DMS153 treated with DMSO at 0.1 percent for 48 hours (cell line): ENCODE results near the gene LCN12.

Experiments used
- DNase-seq: peaks from one replicate; lab custom pipeline; 2025; ENCODE audit not compliant: unreplicated experiment; lab: John Stamatoyannopoulos, UW

The LCN12 gene

GRCh38 chr9:136951541-136952320, at the start of gene LCN12:
LCN12 (plus strand) TSS chr9:136952273; CDS start chr9:136952328, 55 bp downstream.
- no peak for DNase-seq

DNA sequence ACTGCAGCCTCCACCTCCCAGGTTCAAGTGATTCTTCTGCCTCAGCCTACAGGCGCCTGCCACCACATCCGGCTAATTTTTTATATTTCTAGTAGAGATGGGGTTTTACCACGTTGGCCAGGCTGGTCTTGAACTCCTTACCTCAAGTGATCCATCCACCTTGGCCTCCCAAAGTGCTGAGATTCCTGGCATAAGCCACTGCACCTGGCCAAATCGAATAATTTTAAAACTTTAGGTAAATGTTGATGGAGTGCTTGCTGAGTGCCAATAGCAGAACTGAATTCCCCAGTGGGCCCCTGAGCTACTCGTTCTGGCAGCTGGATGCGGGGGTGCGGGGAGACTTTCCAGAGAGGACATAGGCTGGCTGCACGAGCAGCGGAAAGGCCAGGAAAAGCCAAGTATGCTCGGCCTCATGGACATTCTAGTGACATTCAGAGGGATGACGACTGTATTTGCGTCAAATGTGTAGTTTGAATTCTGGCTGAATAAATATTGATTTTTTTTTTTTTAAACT, 49.0 kb upstream of the LCN12 start:
- no peak for DNase-seq

- DNase-seq: no peak
These were observed 45.8 kb upstream of the LCN12 start for GRCh38 chr9:136906266-136906665.

DNA sequence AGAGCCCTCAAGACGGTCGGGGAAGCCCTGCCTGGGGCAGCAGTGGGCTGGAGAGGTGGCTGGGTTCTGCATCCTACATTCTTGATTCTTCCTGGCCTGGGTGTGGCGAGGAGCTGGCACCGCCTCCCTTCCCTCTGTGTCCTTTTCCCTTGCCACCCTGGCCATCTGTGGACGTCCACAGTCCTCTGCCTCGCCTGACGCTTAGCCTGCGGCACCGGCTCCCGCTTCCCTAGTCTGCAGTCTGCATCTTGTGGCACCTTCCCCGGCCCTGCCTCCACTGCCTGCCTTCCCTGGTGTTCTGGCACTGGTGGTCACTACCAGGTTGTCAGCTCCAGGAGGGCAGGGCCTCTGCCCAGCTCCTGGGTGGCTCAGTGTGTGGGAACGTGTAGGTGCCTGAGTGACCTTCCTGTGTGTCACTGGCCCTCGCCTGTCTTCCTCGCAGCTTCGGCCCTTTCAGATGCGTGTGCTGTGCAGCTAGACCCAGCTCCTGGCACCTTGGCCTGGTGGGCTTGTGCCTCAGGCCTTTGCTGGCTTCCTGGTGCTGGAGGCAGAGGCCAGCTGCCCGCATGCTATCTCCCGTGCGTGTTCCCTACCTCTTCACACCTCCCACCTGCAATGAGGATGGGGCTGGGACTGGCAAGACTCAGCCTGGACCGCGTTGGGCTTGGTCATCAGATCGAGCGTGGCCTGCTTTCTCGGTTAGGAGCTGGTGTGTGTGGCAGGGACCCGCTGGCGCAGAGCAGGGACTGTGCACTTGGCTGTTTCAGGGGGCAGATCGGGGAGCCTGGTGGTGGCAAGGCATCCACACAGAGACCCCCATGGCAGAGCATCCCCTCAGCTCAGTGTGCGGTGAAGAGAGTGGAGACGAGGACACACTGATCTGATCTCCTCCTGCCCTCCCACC, 44.8 kb upstream of the LCN12 start:
- DNase-seq: no peak

GRCh38 chr9:136910197-136910900, 41.7 kb upstream of the LCN12 start:
- DNase-seq: no peak

GRCh38 chr9:136910901-136911245, 41.2 kb upstream of the LCN12 start:
- DNase-seq: no peak

- DNase-seq: no peak
These were observed 38.2 kb upstream of the LCN12 start for GRCh38 chr9:136913701-136914438.

GRCh38 chr9:136915632-136916329, 36.3 kb upstream of the LCN12 start:
- no peak for DNase-seq

DNA sequence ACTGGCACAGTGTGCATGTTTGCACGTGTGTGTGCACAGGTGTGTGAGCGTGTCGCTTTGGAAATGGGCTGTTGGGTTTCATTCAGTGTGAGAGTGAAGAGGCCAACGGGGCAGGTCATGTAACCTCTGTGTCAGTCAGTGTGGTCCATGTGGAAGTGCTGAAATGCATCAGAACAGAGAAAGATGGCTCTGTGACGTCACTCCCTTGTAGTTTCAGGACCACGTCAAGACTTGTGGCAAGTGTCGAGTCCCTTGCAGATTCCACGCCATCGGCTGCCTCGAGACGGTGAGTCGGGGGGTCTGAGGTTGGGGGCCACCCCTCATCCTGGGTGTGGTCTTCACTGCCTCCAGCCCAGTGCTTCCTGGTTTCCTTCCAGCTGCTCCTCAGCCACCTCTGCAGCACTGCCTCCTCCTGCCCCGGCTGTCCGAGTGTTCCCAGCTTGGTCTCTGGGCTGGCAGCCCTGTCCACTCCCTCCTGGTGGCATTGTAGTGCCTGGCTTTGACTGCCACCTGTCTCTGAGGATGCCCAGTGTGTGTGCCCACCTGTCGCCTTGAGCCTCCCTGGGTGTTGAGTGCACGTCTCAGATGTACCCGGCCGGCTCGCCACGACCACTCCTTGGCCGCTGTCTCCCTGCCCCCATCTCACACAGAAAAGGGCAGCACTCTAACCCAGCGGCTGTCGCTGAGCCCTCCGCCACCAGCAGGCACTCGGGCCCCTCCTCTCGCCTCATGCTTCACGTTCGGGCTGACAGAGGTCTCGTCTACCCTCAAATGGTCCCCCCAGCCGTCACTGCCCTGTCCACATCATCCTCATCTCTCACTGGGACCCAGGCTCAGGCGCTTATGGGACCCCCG, 35.5 kb upstream of the LCN12 start:
- DNase-seq: no peak

GRCh38 chr9:136917902-136918301, 34.2 kb upstream of the LCN12 start:
- no peak for DNase-seq

- DNase-seq: no peak
These were observed 32.0 kb upstream of the LCN12 start for GRCh38 chr9:136920069-136920468.

DNA sequence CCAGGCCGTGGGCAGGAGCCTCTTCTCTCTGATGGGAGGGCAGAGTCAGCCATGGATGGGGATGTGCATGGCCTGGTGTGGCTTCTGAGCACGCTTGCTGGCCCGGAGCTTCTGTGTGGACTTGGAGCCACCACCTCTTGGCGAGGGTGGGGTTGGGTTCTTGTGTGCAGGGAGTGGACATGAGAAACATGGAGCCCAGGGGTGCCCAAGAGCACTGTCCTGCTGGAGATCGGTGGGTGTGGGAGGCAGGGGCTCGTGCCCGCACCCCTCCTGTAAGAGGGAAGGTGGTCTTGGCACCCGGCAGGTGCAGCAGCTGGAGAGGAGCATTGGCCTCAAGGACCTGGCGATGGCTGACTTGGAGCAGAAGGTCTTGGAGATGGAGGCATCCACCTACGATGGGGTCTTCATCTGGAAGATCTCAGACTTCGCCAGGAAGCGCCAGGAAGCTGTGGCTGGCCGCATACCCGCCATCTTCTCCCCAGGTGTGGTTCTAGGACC, 31.3 kb upstream of the LCN12 start:
- DNase-seq: no peak

GRCh38 chr9:136921307-136921706, 30.8 kb upstream of the LCN12 start:
- DNase-seq: no peak

- DNase-seq: no peak
These were observed 30.4 kb upstream of the LCN12 start for GRCh38 chr9:136921718-136922117.

- no peak for DNase-seq
These were observed 29.5 kb upstream of the LCN12 start for GRCh38 chr9:136922540-136922939.

DNA sequence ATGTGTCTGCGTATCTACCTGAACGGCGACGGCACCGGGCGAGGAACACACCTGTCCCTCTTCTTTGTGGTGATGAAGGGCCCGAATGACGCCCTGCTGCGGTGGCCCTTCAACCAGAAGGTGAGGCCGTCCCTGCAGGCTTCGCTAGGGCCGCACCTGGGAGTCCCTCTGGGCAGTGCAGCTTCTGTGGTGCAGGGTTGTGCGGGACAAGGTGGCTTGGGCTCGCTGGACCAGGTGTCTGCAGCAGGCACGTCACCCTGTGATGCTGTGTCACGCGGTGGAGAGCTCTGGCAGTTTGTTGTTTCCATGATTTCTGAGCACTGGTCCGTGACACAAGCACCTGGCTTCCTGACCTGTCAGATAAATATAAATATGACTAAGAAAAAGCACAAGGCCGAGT, 28.2 kb upstream of the LCN12 start:
- no peak for DNase-seq

GRCh38 chr9:136925414-136926153, 26.5 kb upstream of the LCN12 start:
- no peak for DNase-seq

DNA sequence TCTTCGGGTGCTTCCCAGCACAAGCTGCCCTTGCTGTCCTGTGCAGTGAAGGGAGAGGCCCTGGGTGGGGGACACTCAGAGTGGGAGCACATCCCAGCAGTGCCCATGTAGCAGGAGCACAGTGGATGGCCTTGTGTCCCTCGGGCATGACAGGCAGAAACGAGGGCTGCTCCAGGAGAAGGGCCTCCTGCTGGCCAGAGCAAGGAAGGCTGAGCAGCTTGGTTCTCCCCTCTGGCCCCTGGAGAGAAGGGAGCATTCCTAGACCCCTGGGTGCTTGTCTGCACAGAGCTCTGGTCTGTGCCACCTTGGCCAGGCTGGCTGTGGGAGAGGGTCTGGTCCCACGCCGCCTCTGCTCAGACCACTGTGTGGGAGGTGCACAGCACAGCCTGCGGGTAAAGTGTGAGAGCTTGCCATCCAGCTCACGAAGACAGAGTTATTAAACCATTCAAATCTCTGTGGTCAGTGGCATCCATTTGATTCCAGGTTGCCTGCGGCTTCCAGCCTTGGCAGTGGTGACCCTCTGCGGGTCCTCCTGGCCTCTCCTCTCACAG, 25.8 kb upstream of the LCN12 start:
- no peak for DNase-seq
